ENCODE measurements around the gene GRPEL2.

The GRPEL2 gene

GRCh38 chr5:149397530-149397929 lies 52.2 kb downstream of the GRPEL2 start:
- TF ChIP-seq REST (IDR thresholded peaks at IDR 0.05; ENCODE audit: insufficient read depth in 1 of 2, low read depth in 2 of 2, low read length in 2 of 2), result no peak
- no peak for TF ChIP-seq POLR2AphosphoS5 (IDR thresholded peaks at IDR 0.05; ENCODE audit: low read depth, low read length)
- no peak for TF ChIP-seq TAF1 (IDR thresholded peaks at IDR 0.05; ENCODE audit: borderline replicate concordance, insufficient read depth, low read length)
- TF ChIP-seq SIN3A (IDR thresholded peaks at IDR 0.05; ENCODE audit: borderline replicate concordance, insufficient read depth, low read length), result no peak
- TF ChIP-seq FOXP2 (optimal IDR thresholded peaks at IDR 0.05; ENCODE audit: borderline replicate concordance, extremely low read depth, extremely low read length, insufficient read depth), result no peak

- TF ChIP-seq SIN3A (IDR thresholded peaks at IDR 0.05; ENCODE audit: borderline replicate concordance, insufficient read depth, low read length) (no peak), TAF1 (IDR thresholded peaks at IDR 0.05; ENCODE audit: borderline replicate concordance, insufficient read depth, low read length) (no peak), POLR2AphosphoS5 (IDR thresholded peaks at IDR 0.05; ENCODE audit: low read depth, low read length) (no peak), FOXP2 (optimal IDR thresholded peaks at IDR 0.05; ENCODE audit: borderline replicate concordance, extremely low read depth, extremely low read length, insufficient read depth) (no peak), REST (IDR thresholded peaks at IDR 0.05; ENCODE audit: insufficient read depth in 1 of 2, low read depth in 2 of 2, low read length in 2 of 2) (no peak)
Observed at GRCh38 chr5:149399775-149400174, 54.5 kb downstream of the GRPEL2 start.

- TF ChIP-seq SIN3A (IDR thresholded peaks at IDR 0.05; ENCODE audit: borderline replicate concordance, insufficient read depth, low read length), result no peak
- no peak for TF ChIP-seq FOXP2 (optimal IDR thresholded peaks at IDR 0.05; ENCODE audit: borderline replicate concordance, extremely low read depth, extremely low read length, insufficient read depth)
- TF ChIP-seq TAF1 (IDR thresholded peaks at IDR 0.05; ENCODE audit: borderline replicate concordance, insufficient read depth, low read length), result no peak
Observed at GRCh38 chr5:149400304-149400703, 55.0 kb downstream of the GRPEL2 start.

- no peak for TF ChIP-seq SIN3A (IDR thresholded peaks at IDR 0.05; ENCODE audit: borderline replicate concordance, insufficient read depth, low read length)
- TF ChIP-seq FOXP2 (optimal IDR thresholded peaks at IDR 0.05; ENCODE audit: borderline replicate concordance, extremely low read depth, extremely low read length, insufficient read depth), result no peak
- TF ChIP-seq REST (IDR thresholded peaks at IDR 0.05; ENCODE audit: insufficient read depth in 1 of 2, low read depth in 2 of 2, low read length in 2 of 2), result no peak
- TF ChIP-seq POLR2AphosphoS5 (IDR thresholded peaks at IDR 0.05; ENCODE audit: low read depth, low read length), result no peak
- TF ChIP-seq TAF1 (IDR thresholded peaks at IDR 0.05; ENCODE audit: borderline replicate concordance, insufficient read depth, low read length), result no peak
Observed at GRCh38 chr5:149401051-149401450, 55.8 kb downstream of the GRPEL2 start.

- TF ChIP-seq REST (IDR thresholded peaks at IDR 0.05; ENCODE audit: insufficient read depth in 1 of 2, low read depth in 2 of 2, low read length in 2 of 2) (no peak), FOXP2 (optimal IDR thresholded peaks at IDR 0.05; ENCODE audit: borderline replicate concordance, extremely low read depth, extremely low read length, insufficient read depth) (no peak), SIN3A (IDR thresholded peaks at IDR 0.05; ENCODE audit: borderline replicate concordance, insufficient read depth, low read length) (no peak), POLR2AphosphoS5 (IDR thresholded peaks at IDR 0.05; ENCODE audit: low read depth, low read length) (no peak), TAF1 (IDR thresholded peaks at IDR 0.05; ENCODE audit: borderline replicate concordance, insufficient read depth, low read length) (no peak)
Observed at GRCh38 chr5:149402291-149402690, 57.0 kb downstream of the GRPEL2 start.
